ENCODE measurements around the gene CPS1.

DNA sequence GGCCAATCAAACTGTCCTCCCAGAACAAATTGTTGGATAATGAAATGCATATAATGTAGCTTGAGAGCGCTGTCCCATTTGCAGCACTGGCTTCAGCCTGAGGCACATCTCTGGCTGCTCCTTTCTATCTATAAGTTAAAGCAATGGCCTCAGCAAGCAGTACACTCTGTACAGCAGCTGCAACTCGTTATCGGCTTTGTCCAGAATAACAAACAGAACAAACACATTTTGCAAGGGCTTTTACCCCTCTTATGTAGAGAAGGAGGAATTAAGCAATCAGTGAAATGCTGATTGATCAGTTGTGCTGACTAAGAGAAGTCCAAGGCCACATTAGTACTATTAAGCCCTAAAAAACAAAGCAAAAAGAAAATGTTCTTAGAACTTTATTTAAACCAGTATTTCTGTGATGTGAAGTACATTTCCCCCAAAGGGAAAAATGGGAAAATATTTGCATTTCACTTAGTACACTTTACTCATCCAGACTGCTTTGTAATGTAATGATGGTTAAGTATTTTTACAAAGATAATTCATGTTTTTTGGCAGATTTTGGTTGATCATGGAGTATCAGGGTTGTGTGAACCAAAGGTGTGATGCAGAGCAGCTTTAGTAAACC is 15.0 kb upstream of the CPS1 start:
- TF ChIP-seq REST (tag by site-specific recombination; IDR thresholded peaks at IDR 0.05) (no peak), ZNF791 (tag by site-specific recombination; IDR thresholded peaks at IDR 0.05) (no peak), RBAK (tag by site-specific recombination; IDR thresholded peaks at IDR 0.05) (no peak)
- TF ChIP-seq, protein P1, sequence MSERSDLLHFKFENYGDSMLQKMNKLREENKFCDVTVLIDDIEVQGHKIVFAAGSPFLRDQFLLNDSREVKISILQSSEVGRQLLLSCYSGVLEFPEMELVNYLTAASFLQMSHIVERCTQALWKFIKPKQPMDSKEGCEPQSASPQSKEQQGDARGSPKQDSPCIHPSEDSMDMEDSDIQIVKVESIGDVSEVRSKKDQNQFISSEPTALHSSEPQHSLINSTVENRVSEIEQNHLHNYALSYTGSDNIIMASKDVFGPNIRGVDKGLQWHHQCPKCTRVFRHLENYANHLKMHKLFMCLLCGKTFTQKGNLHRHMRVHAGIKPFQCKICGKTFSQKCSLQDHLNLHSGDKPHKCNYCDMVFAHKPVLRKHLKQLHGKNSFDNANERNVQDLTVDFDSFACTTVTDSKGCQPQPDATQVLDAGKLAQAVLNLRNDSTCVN (tag by site-specific recombination; optimal IDR thresholded peaks at IDR 0.05) = no peak
- TF ChIP-seq, protein P2, sequence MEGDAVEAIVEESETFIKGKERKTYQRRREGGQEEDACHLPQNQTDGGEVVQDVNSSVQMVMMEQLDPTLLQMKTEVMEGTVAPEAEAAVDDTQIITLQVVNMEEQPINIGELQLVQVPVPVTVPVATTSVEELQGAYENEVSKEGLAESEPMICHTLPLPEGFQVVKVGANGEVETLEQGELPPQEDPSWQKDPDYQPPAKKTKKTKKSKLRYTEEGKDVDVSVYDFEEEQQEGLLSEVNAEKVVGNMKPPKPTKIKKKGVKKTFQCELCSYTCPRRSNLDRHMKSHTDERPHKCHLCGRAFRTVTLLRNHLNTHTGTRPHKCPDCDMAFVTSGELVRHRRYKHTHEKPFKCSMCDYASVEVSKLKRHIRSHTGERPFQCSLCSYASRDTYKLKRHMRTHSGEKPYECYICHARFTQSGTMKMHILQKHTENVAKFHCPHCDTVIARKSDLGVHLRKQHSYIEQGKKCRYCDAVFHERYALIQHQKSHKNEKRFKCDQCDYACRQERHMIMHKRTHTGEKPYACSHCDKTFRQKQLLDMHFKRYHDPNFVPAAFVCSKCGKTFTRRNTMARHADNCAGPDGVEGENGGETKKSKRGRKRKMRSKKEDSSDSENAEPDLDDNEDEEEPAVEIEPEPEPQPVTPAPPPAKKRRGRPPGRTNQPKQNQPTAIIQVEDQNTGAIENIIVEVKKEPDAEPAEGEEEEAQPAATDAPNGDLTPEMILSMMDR (tag by site-specific recombination; IDR thresholded peaks at IDR 0.05) = no peak
- TF ChIP-seq, protein P3, sequence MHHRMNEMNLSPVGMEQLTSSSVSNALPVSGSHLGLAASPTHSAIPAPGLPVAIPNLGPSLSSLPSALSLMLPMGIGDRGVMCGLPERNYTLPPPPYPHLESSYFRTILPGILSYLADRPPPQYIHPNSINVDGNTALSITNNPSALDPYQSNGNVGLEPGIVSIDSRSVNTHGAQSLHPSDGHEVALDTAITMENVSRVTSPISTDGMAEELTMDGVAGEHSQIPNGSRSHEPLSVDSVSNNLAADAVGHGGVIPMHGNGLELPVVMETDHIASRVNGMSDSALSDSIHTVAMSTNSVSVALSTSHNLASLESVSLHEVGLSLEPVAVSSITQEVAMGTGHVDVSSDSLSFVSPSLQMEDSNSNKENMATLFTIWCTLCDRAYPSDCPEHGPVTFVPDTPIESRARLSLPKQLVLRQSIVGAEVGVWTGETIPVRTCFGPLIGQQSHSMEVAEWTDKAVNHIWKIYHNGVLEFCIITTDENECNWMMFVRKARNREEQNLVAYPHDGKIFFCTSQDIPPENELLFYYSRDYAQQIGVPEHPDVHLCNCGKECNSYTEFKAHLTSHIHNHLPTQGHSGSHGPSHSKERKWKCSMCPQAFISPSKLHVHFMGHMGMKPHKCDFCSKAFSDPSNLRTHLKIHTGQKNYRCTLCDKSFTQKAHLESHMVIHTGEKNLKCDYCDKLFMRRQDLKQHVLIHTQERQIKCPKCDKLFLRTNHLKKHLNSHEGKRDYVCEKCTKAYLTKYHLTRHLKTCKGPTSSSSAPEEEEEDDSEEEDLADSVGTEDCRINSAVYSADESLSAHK (tag by site-specific recombination; IDR thresholded peaks at IDR 0.05) = no peak
